Measurements from ENCODE around the gene SOHLH1. TPM values are rescaled to one million over a fixed set of nuclear protein-coding genes. Genes with fewer than 3 reads are reported as not detected.

SOHLH1 gene
- total RNA-seq, 4 donors from 2014 or later = not detected

DNA sequence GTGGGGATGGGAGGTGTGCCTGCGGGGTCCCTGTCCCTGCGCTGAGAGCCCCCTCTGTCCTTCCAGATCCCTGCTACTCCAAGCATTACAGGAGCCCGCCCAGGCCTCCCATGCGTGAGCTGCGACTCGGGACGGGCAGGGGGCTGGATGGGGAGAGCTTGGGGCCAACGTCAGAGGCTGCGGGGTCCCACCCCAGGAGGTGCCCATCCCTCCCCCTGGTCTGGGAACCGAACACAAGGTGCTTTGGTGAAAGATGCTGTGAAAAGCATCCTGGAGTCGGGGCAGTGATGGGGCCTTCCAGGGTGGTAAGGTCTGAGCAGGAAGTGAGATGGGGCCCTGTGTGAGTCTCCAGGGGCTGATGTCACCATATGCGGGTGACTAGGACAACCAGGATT, 33.5 kb downstream of the SOHLH1 start:
- no peak for TF ChIP-seq CTCF (IDR thresholded peaks at IDR 0.05)
- DNase-seq (ENCODE audit: low spot score) (no peak), ATAC-seq (ENCODE audit: low FRiP score) (no peak)

DNA sequence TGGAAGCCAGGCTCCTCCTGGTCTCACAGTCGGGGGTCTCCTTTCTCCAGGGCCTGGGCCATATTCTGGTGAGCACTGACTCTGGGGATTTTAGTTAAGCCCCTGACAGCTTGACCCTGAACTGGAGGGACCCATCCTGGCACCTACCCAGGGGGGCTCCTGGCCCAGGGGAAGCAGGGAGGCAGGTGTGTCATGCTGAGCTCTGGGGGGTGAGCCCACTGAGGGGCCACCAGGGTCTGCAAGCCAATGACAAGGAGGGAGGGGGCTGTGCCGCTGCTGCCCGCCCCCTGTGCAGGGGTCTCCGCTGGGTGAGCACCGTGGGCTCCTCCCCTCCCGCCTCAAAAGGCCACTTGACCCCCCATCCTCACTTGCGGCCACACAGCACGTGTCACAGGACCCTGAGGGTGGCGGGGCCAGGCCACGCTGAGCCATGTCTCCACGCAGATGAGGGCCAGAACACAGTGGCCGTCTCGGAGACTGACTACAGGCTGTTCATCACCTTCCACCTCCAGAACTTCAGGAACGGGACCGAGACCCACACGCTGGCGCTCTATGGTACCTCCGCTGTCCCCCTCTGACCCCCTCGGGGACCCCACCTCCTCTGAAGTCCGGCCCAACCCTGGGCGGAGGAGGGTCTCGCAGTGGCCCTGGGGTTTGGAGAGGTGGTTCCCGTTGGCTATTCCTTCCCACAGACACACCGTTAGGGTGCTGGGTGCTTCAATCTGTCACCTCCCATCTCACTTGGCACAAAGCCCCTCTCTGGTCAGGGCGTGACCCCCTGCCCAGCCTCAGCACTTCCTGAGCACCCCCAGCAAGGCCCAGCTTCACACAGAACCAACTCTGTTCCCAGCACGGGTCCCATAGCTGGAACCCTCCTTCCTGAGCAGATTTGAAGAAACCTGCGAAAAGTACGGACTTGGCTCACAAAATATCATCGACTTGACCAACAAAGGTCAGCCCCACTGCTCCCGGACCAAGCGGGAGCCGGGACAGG, 34.2 kb downstream of the SOHLH1 start:
- ATAC-seq (ENCODE audit: low FRiP score) (no peak), DNase-seq (ENCODE audit: low spot score) (no peak)
- no peak for TF ChIP-seq CTCF (IDR thresholded peaks at IDR 0.05)

- DNase-seq (ENCODE audit: low spot score) (no peak), ATAC-seq (ENCODE audit: low FRiP score) (no peak)
- no peak for TF ChIP-seq CTCF (IDR thresholded peaks at IDR 0.05)
Measured at GRCh38 chr9:135664266-135664665, 35.0 kb downstream of the SOHLH1 start.

GRCh38 chr9:135663857-135664256, 35.4 kb downstream of the SOHLH1 start:
- DNase-seq (ENCODE audit: low spot score) = no peak
- no peak for ATAC-seq (ENCODE audit: low FRiP score)
- TF ChIP-seq CTCF (IDR thresholded peaks at IDR 0.05) = no peak

- TF ChIP-seq CTCF (IDR thresholded peaks at IDR 0.05) = no peak
- ATAC-seq (ENCODE audit: low FRiP score) (no peak), DNase-seq (ENCODE audit: low spot score) (no peak)
Measured at GRCh38 chr9:135663451-135663770, 35.9 kb downstream of the SOHLH1 start.

GRCh38 chr9:135662758-135663450, 36.4 kb downstream of the SOHLH1 start, which contains the start of gene LCN9:
LCN9 (plus strand) TSS chr9:135663309; CDS start chr9:135663322, 13 bp downstream.
- TF ChIP-seq CTCF (IDR thresholded peaks at IDR 0.05) = no peak
- DNase-seq (ENCODE audit: low spot score) (no peak), ATAC-seq (ENCODE audit: low FRiP score) (no peak)
